ENCODE measurements around the gene HOMER2.
"Not testable (repeated sequence)": the region's sequence is repeated elsewhere in the genome, so short reads cannot be mapped to it uniquely, and the experiment has no call there.

Gene HOMER2

DNA sequence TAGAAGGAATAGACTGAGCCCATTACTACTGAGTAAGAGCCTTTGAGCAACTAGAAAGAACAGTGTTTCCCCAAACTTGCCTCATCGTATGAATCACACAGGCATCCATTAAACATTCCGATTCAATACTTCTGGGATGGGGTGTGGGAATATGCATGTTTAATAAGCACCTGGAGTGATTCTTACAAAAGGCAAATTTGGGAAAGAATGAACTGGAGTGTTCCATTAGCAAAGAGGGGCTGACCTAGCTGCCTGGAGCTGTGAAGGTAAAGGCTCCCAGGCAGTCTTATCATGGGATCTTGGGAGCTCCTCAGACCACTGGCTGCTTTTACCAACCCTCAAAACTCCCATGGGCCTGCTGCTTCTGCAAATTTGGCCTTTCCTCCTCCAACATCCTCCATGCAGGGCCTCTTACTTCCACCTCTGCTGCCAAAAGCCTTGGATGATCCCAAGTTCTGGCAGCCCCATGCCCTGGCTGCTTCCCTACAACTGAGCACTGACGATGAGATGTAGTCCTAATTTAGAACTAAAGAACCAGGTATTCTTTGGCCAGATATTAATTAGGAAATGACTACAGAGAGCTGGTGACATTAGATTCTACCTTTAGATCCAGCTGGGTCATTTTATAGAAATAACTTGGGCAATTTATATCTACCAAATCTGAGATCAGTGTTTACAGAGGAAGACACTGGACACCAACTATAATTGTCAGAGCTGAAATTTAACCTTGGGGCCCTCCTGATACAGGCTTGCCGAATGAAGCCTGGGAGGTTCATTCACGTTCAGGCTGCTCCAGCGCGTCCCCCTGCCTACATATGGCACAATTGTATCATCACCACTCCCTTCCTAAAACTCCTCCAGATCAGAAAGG lies 11.2 kb upstream of the HOMER2 start:
- DNase-seq, result no peak

DNA sequence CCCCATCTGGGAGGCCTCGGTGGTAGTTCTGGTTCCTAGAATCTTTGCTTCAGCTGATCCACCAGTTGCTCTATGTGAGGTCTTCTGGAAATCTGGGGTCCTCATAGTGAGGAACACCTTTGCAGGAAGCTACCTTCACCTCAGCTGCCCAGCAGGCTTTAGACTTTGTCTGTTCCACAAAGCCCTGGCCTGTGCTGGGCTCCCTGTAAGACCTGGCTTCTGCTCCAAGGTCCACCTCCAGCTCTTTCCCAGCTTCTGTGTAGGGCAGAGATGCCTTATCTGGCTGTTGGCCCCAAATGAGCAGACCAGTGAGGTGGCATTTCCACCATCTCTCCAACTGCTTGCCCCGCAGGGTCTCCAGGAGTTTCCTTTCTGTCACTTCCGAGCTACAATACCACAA lies 8.2 kb upstream of the HOMER2 start:
- no peak for DNase-seq

DNA sequence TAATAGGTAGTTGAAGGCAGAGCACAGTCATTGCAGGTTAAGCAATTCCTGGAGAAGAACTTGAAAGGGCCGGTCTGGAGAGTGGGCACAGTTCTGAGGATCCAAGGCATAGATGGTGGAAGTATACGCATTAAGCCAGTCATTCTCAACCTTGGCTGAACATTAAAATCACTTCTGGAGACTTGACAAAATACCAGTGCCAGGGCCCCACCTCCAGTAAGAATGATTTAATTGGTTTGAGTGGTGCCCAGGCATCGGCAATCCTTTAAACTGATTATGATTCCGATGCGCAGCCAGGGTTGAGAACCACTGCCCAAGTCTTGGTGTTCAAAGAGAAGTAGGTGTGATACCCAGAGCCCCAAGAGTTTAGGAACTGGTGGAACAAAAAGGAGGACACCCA lies 6.9 kb upstream of the HOMER2 start:
- DNase-seq, result no peak

DNA sequence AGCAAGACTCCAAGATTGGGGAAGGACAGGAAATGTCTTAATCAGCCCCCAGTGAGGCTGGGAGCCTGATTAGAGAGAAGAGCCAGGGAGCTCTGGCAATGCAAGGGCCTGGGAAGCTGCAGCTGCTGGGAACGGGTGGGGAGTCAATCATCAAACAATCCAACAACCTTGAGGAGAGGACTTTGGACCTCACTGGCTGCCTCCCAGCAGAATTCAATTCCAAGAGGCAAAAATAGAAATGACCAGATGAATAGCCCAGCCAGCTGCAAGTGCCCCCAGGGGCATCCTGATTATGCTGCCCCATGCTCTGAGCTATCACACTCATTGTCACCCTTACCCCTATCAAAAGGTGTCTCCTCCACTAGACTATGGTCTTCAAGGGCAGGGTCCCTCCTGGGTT lies 6.1 kb upstream of the HOMER2 start:
- no peak for DNase-seq

DNA sequence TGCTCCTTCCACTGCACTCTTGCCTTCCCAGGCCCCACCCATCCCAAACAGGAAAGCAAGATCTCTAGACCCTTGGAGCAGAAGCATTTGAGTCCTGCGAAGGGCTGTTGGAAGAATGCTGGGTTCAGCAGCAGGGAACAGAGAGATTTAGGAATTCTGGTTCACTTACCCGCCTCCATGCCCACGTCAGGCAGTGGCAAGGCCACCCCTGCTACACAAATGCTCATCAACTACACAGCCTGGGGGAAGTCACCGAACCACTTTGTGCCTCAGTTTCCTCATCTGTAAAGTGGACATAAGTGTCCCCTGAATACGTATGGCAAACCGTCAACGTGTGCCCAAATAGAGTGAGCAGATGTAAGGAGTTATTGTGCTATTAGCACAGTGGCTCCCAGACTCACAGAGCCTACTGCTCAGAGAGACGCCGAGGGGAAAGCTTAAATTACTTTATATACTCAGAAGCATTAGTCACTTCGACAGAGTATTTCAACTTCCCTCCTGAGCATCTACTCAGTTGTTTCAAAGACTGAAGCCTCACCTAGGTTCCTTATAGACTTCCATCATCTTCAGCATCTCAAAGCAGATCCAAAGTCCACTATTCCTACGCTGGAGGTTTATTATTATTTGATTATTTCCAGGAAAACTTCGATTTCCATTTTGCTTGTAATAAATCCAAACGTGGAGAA lies 905 bp downstream of the HOMER2 start:
- DNase-seq, result no peak

DNA sequence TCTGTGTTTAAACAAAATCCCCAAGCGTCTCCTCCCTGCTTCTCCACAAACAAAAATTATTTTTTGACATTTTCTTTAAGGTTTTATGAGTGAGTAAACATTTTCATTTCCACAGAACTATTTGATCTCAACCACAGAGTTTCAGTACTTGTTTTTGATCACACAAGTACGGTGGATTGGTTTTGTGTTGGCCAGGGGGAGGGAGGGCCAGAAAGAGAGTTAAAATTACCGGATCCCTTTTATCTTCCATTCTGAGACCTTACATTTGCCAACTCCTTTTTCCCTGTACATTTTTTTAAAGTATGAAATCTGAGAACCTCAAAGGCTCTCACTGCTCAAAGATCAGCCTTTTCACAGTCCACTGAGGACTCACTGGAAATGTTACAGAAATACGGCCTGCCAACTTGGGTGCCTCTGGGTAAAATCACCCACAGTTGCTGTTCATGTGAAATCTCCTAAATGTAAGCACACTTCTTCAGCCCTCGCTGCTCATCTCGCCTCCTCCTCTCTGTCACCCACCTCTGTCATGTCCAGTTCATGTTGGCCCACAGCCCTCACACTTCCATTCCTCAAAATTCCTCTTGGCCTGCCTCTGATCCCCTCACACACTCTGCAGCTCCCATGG lies 1.7 kb downstream of the HOMER2 start:
- DNase-seq, result no peak

DNA sequence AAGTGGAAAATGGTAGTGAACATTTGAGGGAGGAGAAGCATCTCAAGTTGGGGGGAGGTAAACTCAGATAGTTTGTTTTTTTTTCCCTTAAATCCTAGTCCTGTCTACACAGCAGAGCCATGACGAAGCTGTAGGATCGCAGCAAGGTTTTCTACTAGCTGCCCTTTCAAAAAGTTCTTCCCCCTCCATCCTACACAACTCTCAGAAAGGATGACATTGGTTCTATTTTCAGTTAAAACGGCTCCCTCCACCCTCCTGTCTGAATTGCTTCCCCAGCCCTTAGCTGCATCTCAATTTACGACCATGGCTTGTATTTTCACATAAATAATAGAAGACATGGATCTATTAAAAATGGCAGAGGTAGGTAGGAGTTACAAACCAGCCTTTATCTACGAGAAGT lies 2.2 kb downstream of the HOMER2 start:
- no peak for DNase-seq

DNA sequence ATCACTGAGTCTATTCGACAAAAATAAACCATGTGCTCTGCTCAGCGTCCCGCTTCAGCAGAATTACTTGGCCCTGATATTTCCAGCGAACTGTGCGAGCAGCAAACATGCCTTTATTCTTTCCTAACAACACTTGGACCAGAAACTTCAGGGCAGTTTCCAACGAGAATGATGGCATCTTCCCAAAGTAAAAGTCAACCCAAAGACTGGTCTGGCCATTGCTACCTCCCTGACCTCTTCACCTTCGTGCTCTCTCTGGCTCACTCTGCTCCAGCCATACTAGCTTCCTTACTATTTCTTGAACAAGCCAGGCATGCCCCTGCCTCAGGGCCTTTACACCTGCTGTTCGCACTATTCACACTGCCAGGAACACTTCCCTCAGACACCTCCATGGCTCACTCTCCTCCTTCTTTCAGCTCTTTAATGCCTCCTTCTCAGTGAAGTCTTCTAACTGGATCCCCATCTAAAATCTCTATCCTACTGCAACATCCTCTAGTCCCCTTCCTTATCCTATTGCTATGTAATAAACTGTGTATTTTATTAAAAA lies 6.3 kb downstream of the HOMER2 start:
- no peak for DNase-seq

DNA sequence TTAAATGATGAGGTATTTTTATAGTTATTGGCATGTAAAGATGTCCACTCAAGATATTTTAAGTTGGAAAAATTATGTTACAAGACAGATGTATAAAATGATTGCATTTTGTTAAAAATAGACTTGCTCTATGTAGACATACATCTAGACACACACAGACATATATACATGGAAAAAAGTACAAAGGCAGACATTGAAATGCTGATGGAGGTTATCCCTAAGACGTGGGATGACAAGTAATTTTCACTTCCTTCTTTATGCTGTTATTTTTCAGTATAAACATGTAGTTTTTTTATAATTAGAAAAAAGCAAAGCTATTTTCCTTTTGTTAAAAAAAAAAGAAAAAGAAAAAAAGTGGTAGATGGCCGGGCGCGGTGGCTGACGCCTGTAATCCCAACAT lies 7.2 kb downstream of the HOMER2 start:
- peak; percentile 34 for DNase-seq

DNA sequence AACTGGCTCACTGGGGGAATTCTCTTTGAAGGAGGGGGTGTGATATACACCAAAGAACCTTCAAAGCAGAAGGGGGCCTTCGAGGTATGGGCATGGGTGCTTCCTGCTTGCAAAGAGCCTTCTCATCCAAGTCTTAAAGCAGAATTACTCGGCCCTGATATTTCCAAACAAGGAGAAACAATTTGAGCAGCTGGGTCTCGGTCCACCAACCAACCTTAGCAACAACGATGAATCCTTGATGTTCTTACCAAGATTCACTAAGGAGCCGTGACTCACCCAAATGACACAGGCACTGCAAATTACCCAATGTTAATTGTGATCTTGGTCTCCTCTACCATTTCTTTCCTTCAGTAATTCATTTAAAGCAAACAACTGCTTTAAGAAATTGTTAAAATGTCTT lies 7.7 kb downstream of the HOMER2 start:
- peak; percentile 47 for DNase-seq

DNA sequence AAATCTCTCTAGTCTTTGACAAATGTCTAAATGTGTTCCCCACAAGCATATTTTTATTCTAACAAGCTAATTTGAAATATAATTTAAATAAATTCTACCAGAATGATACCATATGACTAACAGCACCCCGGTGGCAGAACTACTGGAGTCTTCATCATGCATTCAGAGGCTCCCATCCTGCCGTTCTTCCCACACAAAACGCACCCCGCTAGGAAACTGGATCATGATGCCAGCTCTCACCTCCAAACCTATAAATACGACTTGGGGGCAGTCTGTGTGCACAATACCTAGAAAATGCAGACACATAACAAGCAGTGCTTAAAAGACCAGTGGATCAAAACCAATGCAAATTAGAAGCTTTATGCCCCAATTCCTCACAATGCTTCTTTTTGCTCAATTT lies 8.5 kb downstream of the HOMER2 start:
- no peak for DNase-seq

DNA sequence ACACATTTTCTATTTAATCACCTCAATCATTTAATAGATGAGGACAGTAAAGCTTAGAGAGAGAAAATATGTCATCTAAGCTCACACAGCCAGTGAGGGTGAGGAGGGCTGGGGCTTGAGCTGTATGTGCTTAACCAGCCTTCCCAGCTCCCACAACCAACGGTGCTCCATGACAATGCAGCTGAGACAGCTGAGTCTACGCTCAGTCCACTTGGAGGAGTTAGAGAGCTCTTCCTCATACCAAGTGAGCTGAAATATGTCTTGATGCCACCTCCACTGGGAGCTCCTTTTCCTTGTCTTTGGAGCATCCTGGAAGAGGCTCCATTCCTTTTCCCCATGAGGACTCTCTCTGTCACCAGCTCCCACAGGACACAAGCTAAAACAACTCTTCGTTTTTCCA lies 9.3 kb downstream of the HOMER2 start:
- no peak for DNase-seq

DNA sequence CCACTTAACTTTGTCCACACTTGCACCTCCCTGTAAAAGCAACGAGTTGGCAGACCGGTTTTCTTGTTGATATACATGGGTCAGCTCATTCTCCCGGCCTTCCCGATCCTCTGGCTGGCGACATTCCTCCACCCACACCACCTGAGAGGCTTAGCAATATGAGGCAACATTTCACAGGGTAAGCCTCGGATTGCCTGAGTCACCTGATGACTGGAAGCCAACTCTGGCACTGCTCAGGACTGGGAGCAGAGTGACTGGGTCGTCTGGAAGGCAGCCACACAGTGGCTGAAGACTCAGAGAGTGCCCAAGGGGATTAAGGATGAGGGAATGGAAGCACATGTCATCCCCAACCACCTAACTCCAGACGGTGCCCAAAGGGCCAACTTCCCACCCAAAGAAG lies 9.8 kb downstream of the HOMER2 start:
- DNase-seq, result no peak

DNA sequence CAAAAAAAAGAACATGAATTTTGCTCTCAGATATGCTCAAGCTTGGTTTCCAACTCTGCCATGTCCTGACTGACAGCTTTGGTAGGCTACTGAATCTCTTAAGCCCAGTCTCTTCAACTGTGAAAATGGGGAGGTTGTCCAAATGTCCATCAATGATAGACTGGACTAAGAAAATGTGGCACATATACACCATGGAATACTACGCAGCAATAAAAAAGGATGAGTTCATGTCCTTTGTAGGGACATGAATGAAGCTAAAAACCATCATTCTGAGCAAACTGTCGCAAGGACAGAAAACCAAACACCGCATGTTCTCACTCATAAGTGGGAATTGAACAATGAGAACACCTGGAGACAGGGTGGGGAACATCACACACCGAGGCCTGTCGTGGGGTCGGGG lies 12.8 kb downstream of the HOMER2 start:
- DNase-seq, result not testable (repeated sequence)

DNA sequence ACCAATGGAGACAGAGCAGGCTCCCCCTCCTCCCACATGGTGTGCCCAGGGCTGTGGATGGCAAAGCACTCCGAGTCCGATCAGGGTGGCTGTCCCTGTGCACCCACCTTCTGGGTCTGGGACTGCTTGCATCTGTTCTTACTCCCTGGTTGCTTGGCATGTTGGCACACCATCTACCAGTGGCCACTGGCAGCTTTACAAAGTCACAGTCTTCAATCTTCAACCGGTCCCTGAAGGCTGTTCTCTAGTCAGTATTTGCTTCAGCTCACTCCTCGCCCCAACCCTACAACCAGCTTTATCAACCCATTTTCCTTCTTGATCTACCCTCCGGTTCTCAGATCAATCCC lies 14.8 kb downstream of the HOMER2 start:
- no peak for DNase-seq

DNA sequence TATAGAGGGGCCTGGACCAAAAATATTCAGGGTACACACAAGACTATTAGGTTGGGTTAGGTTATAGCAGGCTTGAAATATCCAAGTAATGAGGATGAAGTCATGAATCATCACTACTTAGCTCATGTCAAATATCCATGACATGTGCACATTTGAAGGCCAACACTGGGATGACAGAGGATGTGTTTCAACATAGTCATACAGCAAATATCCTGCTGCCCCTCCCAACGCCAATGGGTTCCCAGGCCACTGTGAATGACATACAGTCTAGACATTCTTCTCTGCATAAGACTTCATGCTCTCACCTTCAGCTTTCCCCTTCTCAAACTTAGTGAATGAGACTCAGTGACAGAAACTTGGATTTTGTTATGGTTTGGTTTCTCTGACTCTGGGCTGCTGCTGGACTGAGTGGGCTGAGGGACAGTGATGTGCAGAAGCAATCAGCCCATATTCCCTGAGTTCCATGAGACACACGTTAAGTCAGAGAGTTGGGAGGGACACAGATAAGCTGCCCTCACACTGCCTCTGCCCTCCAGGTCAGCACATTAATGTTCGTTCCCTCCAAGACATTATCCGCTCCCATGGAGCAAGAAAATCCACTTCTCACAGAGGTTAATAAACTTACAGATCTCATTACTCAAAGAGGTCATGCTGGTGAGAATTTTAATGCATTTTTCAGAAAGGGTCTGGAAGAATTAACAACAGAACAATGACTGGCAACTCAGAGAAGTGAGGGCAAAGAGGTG lies 15.4 kb downstream of the HOMER2 start:
- DNase-seq, result peak; percentile 37

DNA sequence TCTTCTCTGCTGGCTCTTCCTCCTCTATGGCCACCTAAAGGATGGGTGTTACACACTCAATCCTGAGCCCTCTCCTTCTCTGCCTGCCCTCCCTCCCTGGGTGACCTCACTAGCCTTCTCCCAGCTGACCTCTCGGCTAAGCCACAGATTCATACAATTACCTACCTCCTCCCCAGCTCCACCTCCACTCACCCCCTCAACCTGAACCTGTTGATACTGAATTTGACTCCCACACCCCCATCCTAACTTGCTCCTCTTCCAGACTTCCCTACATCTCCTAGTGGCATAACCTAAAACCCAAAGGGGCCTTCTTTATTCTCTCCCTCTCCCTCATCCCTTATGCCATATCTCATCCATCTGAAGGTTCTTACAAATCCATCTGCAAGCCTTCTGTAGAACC lies 17.1 kb downstream of the HOMER2 start:
- no peak for DNase-seq

DNA sequence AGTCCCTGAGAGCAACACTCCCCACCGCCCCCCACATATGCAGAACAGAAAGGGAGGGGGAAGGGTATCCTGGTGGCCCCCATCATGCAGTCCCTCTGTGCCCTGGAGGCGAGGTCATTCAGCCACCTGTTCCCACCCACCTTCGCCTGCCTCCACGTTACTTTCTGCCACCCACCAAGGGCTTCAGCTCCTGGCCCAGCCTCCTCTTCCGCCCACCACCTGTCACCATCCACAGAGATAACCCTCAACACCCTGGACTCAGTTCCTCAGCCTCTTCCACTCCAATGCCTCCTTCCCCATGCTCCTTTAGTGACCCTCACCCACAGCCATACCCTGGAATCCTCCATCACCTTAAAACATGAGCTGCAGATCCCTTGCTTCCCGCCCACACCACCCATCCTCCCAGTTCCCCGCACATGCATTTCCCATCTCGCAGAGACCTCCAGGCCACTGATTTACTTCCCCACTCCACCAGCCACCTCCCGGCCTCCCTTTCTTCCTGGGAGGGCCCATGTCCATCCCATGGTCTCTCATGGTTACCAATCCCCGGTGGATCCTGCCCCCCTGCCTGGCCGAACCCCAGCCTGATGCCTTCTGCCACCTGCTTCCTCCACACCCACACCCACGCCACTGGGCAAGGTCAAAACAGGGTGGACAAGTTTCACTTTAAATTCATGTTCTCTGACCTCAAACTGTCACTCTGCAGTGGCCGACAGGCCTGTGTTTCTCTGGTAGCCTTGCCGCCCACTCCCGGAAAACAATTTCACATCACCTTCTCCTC lies 18.2 kb downstream of the HOMER2 start:
- no peak for DNase-seq

DNA sequence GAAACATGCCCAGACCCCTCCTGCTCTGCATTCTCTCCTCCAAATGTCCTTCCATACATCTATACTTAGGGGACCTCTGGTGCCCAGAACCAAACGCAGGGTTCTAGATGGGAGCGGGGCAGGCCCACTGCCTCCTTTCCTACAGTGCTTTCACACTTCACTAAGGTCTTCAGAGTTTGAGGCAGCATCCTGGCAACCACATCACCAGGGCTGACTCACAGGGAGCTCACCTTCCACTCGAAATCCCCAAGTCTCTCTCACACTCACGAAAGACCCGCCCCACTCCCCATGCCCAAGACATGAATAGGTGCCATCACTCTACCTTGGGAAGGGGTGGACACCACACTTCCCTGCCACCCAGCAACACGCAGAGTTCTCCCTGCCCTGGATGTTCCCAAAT lies 18.9 kb downstream of the HOMER2 start:
- DNase-seq, result no peak

DNA sequence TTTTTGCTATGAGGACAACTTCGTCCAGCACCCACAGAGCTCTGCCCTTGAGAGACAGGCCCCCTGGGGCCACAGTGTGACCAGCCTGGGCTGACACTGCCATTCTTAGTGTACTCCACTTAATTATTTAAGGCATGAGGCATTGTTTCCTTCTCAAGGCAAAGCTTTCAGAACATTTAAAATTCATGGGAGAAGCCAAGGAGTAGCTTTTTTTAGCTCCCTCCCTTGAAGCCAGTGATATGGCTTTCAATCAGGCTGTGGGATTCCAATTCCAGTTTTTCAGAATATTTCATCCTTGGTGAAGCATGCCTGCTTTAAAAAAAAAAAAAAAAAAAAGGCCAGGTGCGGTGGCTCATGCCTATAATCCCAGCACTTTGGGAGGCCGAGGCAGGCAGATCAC lies 21.3 kb downstream of the HOMER2 start:
- no peak for DNase-seq

DNA sequence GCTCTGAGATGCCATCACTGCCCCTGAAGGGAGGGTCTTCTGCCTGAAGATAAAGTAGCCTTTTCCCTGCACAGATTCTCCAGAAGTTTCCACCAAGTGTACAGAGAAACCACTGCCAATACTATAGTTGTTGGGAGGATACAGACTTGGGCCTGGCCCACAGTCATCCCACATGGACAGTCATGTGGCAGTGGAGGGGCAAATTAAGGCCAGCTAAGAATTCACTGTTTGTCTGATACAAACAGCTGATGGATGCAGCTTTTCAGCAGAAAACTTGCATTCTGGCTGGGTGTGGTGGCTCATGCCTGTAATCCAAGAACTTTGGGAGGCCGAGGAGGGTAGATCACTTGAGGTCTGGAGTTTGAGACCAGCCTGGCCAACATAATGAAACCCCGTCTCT lies 22.1 kb downstream of the HOMER2 start:
- no peak for DNase-seq

DNA sequence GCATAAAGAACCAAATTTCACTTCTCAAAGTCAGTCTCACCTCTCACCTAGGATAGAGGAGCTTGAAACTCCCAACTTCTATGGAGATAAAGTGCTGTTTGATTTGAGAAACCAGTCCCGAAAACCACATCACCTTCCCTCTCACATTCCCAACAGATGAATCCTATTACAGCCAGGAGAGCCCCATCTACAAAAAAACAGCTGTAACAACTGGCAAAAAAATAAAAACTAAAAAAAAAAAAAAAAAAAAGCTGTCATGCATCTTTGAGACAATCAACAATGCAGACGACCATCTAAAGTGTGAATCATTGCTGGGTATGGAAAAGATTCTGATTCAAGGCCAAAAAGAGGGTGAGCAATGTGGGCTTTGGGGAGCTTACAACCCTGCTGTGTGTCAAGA lies 23.8 kb downstream of the HOMER2 start:
- DNase-seq, result no peak

Data from inflammatory macrophage treated with lipopolysaccharide for 4 hours (primary cell).